ENCODE results near the gene PWWP2B. TPM values are rescaled to one million over a fixed set of nuclear protein-coding genes. Genes with fewer than 3 reads are reported as not detected.

Gene PWWP2B
- total and polyA plus RNA-seq, 2 donors (not counting 3 experiments of a cell fraction or from before 2014, with no cell fraction given), result 4.6 to 11.8 TPM

- Histone ChIP-seq H3K27ac (ENCODE audit: insufficient read depth, low read depth, low read length) (no peak overlapping the region), H3K79me2 (ENCODE audit: control insufficient read depth, insufficient read depth, low read length) (no peaks in the 10 kb centered on the region), H2AFZ (ENCODE audit: low read depth, low read length) (no peak overlapping the region), H3K36me3 (ENCODE audit: control insufficient read depth in 2 of 2, extremely low read depth in 1 of 2, insufficient read depth in 2 of 2, low read length in 2 of 2) (no peaks in the 10 kb centered on the region), H3K9ac (replicated peaks; ENCODE audit: extremely low read depth, insufficient read depth, low read length) (no peak overlapping the region), H3K4me3 (replicated peaks in 1 of 3; ENCODE audit: insufficient read depth in 1 of 3, low read depth in 1 of 3, low read length in 3 of 3) (no peak overlapping the region), H3K9me3 (replicated peaks; ENCODE audit: control insufficient read depth, insufficient read depth, low read length) (no peaks in the 10 kb centered on the region), H3K4me1 (ENCODE audit: control insufficient read depth, extremely low read depth, insufficient read depth, low read length) (no peaks in the 10 kb centered on the region), H4K20me1 (replicated peaks; ENCODE audit: control insufficient read depth, extremely low read depth, insufficient read depth, low read length) (no peaks in the 10 kb centered on the region), H3K4me2 (ENCODE audit: insufficient read depth, low read length) (no peak overlapping the region), H3K27me3 (ENCODE audit: control insufficient read depth in 2 of 2, insufficient read depth in 2 of 2, low read length in 2 of 2) (no peaks in the 10 kb centered on the region), H3K9me1 (replicated peaks; ENCODE audit: control insufficient read depth, extremely low read depth, insufficient read depth, low read length) (no peaks in the 10 kb centered on the region)
- no TSS peak for BruUV-seq (replicated peaks)
- TF ChIP-seq GATA2 (IDR thresholded peaks at IDR 0.05; ENCODE audit: insufficient read depth, insufficient read length, low read depth, low read length) (no peak), MAX (IDR thresholded peaks at IDR 0.05; ENCODE audit: insufficient read depth, insufficient read length) (no peak), POLR2AphosphoS5 (IDR thresholded peaks at IDR 0.05; ENCODE audit: insufficient read depth, low read depth, low read length) (no peak), FOS (IDR thresholded peaks at IDR 0.05; ENCODE audit: borderline replicate concordance, insufficient read depth, low read length) (no peak), MYC (IDR thresholded peaks at IDR 0.05; ENCODE audit: low read depth, low read length) (no peak), JUN (IDR thresholded peaks at IDR 0.05; ENCODE audit: borderline replicate concordance, insufficient read depth, insufficient read length, low read depth) (no peak), EZH2 (IDR thresholded peaks at IDR 0.05; ENCODE audit: borderline replicate concordance, low read depth, low read length, severe bottlenecking) (no peak), POLR2A (IDR thresholded peaks at IDR 0.05; ENCODE audit: low read depth, low read length) (no peak), CTCF (IDR thresholded peaks at IDR 0.05; ENCODE audit: extremely low read depth in 1 of 2, insufficient read depth in 1 of 2, low read depth in 1 of 2, low read length in 2 of 2) (no peak)
- dilution Hi-C loops (cut with MboI; ENCODE audit: extremely low pct_ligation_motif_present, low sequenced_read_pairs), result no loop called here
- ChIA-PET CTCF (interaction anchor here (1.2 kb wide), 1 partner anchor 9 kb away, joined by 4 read pairs; no protein-coding TSS in a partner anchor), POLR2A (no interaction called here)
- intact Hi-C loops (cut with micrococcal nuclease), result no loop called here
- FAIRE-seq (no peak), DNase-seq (ENCODE audit: low read depth, low spot score) (no peak)
These were observed 34.8 kb upstream of the PWWP2B start for GRCh38 chr10:132362151-132362611.
